Coronary artery (tissue), 2 donors: Measurements from ENCODE around the gene UTS2R.
"Not testable (repeated sequence)": the region's sequence is repeated elsewhere in the genome, so short reads cannot be mapped to it uniquely, and the experiment has no call there.

ENCODE experiments used
- DNase-seq: peaks from one replicate; pipeline ENCODE4 v3.0.0-alpha.2; 2017; ENCODE audit warnings: low spot score
- H3K27ac ChIP-seq, 2 donors: fragments of 200-600 bp; sonication (generic); one replicate each; pipeline ENCODE4 v1.5.1; 2016 to 2019
- H3K4me3 ChIP-seq: fragments of 200-600 bp; sonication (generic); 2 replicates; pipeline ENCODE4 v1.5.1; 2016; ENCODE audit warnings: mild to moderate bottlenecking, moderate library complexity
- TF ChIP-seq, protein P1 (sequence below): fragments of 200-600 bp; sonication (generic); IDR thresholded peaks from one replicate; pipeline ENCODE4 v1.5.1; 2019; ENCODE audit warnings: antibody characterized with exemption

UTS2R gene

DNA sequence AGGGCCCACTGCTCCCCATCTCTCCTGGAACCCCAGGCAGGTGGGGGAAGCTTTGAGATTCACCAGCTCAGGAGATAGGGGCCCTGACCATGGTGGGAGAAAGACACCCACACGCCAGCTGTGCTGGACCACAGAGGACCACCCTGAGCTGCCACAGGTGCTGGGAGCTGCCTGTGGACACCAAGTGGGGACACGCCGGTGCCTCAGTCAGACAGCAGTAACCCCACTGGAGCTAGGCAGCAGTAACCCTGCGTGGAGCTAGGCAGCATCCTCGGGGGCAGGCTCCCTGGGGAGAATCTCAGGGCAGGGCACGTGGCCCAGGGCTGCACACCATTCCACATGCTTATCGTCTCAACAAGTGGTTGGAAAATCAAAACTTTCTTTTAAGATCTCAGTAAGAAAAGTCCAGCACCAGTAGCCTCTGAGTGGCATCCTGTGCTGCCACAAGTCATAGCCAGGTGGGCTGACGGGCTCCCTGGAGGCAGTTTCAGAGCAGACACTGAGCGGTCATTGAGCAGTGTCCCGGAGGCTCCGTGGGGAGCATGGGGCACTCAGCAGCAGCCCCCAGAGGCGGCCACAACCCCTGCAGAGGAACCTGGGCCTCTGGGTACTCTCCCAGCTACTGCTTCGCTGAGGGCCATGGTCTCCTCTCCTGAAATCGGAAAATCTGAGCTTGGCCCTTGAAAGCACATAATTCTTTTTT is 38.6 kb downstream of the UTS2R start:
- TF ChIP-seq, protein P1, sequence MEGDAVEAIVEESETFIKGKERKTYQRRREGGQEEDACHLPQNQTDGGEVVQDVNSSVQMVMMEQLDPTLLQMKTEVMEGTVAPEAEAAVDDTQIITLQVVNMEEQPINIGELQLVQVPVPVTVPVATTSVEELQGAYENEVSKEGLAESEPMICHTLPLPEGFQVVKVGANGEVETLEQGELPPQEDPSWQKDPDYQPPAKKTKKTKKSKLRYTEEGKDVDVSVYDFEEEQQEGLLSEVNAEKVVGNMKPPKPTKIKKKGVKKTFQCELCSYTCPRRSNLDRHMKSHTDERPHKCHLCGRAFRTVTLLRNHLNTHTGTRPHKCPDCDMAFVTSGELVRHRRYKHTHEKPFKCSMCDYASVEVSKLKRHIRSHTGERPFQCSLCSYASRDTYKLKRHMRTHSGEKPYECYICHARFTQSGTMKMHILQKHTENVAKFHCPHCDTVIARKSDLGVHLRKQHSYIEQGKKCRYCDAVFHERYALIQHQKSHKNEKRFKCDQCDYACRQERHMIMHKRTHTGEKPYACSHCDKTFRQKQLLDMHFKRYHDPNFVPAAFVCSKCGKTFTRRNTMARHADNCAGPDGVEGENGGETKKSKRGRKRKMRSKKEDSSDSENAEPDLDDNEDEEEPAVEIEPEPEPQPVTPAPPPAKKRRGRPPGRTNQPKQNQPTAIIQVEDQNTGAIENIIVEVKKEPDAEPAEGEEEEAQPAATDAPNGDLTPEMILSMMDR, result no peak
- H3K4me3 ChIP-seq, result no peak overlapping the region
- no peak overlapping the region for H3K27ac ChIP-seq
- no peak for DNase-seq

DNA sequence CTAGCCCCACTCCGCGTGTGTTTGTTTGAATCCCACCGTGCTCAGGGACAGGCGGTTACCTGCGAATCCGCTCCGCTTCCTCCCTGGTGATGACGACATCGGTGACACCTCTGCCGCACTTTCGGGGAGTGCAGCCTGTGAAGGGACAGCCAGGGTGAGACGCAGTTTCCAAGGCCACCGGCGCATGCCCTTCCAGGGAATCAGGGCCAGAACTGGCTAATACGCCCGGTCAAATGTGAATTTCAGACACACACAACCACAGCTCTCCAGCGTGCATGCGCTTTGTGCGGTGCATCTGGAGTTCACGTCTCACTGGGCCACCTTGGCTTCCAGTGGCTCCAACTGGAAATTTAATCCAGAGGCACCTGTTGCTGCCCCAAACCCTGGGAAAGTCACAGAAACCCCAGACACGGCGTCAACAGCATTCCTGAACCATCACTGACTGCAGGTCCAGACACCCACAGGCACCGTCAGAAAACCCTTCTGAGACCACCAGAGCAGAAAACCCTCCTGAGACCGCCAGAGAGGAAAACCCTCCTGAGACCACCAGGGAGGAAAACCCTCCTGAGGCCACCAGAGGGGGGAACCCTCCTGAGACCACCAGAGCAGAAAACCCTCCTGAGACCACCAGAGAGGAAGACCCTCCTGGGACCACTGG is 40.0 kb downstream of the UTS2R start:
- DNase-seq, result no peak
- Histone ChIP-seq H3K4me3 (no peak overlapping the region), H3K27ac (no peak overlapping the region)
- TF ChIP-seq, protein P1, result no peak

DNA sequence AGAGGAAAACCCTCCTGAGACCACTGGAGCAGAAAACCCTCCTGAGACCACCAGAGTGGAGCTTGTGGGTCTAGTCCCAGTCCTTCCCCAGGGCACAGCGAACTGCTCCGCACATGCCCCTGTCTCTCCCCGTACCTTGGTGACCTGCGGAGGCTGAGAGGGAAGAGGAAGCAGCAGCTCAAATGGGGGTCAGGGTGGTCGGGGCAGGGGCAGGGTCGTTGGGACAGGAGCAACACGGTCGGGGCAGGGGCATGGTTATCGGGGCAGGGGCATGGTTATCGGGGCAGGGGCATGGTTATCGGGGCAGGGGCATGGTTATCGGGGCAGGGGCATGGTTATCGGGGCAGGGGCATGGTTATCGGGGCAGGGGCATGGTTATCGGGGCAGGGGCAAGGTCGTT is 40.5 kb downstream of the UTS2R start:
- not testable (repeated sequence) for DNase-seq, H3K4me3 ChIP-seq, H3K27ac ChIP-seq

DNA sequence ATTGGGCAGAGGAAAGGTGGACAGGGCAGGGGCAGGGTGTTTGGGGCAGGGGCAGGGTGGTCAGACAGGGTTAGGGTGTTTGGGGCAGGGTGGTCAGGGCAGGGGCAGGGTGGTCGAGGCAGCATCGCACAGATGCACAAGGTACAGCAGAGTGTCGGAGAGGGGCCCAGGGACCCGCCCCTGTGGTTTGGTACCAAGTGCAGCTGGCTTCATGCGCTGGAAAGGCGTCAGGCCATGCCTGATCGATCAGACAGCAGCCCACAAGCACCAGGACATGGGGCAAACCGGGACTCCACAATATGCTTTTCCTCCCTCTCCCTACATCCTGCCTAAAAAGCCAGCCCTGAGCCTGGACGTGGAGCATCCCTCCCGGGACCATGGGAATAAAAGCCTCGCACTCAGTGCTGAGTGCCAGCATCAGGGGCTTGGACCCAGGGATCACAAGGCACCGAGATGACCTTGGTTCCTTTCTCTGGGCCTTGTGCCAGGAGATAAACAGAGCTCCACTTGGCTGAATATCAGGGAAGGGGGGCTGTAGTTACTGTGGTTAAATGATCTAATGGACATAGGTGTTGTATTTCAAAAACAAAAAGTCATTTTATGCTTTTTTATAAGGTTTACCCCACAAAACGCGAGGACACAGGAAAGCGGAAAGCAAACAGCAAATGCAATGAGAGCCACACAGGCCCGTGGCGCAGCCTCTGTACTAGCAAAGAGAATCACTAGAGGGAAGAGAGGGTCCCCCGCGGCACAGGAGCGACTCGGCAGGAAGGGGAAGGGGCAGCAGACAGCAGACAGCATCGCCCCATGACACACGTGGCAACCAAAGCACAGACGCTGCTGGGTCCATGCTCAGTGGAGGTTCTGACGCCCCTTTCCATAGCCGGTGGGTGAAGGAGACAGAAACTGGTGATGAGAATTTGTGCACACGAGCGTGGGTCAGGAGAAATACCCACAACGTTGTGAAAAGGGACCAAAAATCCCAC is 41.3 kb downstream of the UTS2R start:
- no peak for DNase-seq
- H3K4me3 ChIP-seq, result no peak overlapping the region
- H3K27ac ChIP-seq, result no peak overlapping the region
- TF ChIP-seq, protein P1, result no peak

DNA sequence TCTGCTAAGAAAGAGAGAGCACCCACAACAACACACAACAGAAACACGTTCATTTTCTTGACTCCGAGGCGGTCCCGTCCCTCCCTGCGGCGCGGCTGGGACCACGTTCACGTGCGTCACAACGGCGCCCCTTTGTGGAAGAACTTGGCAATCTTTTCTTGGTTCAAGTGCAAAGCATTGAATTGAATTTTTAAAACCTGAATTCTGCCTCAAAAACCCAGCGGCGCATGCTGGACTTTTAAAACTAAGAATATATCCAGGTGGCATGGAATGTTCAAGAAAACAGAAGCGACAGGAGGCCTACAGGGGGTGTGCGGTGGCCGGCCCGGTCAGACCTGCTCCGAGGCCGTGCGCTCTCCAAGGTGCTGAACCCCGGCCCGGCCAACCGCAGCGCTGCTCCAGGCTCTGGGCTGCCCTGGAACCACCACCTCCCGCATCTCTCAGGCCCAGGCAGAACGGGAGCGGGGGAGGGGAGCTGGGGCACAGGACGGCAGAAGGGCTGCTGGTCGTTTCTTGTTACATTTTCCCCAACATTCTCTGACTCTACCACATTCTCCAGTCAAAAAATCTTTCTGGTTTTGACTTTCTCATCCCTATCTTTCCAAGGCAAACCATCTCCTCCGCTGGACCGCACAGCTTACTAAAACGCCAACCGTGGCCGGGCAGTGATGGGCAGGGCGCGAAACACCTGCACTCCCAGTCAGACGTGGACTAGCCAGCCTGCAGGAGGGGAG is 43.1 kb downstream of the UTS2R start:
- TF ChIP-seq, protein P1, result peak; percentile 20
- H3K27ac ChIP-seq, result no peak overlapping the region
- no peak overlapping the region for H3K4me3 ChIP-seq
- DNase-seq, result no peak

DNA sequence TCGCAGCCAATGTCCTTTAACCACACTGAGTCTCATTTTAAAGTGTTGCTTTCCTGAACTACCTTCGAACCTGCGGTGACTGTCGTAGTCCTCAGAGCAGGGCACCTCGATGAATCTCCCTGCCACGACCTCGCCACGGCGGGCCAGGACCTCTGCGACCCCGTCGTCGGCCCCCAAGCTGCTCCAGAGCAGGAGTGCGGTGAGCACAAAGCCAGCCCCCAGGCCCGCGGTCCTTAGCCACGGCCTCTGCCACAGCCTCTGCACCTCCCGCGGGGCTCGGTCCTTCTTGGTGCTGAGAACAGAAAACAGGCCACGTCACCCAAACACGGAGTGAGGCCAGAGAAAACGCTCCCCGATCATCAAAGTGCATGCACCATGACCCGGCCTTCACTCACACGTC is 43.8 kb downstream of the UTS2R start:
- TF ChIP-seq, protein P1, result no peak
- no peak for DNase-seq
- H3K4me3 ChIP-seq, result no peak overlapping the region
- no peak overlapping the region for H3K27ac ChIP-seq

DNA sequence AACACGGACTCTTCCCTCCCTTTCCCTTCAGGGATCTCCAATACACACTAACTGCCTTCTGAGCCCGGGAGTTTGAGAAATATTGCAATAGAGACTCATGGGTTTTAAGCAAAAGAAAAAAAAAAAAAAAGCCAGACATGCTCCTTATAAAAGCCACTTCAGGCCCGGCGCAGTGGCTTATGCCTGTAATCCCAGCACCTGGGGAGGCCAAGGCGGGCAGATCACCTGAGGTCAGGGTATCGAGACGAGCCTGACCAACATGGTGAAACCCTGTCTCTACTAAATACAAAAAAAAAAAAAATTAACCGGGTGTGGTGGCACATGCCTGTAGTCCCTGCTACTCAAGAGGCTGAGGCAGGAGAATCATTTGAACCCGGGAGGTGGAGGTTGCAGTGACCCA is 44.2 kb downstream of the UTS2R start:
- Histone ChIP-seq H3K27ac (no peak overlapping the region), H3K4me3 (no peak overlapping the region)
- TF ChIP-seq, protein P1, result no peak
- DNase-seq, result no peak
